NCI-H345 treated with DMSO at 0.1 percent for 48 hours (cell line): ENCODE results near the gene POU2AF1.

ENCODE experiments used
- DNase-seq: peaks from one replicate; lab custom pipeline; 2025; ENCODE audit not compliant: unreplicated experiment; lab: John Stamatoyannopoulos, UW

POU2AF1 gene

GRCh38 chr11:111361874-111362273 is 17.2 kb downstream of the POU2AF1 start:
- DNase-seq, result no peak

DNA sequence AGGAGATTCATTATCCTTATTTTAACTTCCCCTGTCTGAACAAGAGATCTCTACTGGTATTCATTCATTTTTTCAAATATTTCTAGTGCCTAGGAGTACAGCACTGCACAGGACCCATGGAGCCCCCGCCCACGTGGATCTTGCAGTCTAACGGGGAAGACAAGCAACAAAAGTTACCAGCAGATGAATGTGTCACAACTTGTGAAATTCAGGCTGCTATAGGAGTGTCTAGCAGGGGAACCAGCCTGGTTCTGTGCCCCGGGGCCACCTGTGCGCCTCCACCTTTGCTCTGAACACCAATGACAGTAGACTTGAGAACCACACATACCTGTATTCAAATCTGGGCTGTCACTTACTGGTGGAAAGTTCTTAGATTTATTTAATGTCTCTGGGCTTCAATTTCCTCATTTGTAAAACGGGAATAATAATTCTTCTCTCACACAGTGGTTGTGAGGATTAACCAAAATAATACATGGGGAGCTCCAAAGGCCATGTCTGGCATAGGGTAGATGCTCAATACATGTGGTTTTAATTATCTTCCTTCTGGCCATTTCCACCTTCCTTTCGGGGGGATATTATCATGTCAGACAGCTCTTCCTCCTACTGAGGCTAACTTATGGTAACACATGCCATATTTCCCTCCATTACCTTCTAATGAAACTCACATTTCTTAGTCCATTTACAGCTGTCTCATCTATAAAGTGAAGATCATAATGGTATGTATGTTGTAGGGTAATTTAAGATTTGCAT is 17.8 kb downstream of the POU2AF1 start:
- DNase-seq, result no peak

- DNase-seq, result no peak
Observed at GRCh38 chr11:111360150-111361043, 18.7 kb downstream of the POU2AF1 start.

GRCh38 chr11:111359223-111360149 is 19.6 kb downstream of the POU2AF1 start:
- no peak for DNase-seq

DNA sequence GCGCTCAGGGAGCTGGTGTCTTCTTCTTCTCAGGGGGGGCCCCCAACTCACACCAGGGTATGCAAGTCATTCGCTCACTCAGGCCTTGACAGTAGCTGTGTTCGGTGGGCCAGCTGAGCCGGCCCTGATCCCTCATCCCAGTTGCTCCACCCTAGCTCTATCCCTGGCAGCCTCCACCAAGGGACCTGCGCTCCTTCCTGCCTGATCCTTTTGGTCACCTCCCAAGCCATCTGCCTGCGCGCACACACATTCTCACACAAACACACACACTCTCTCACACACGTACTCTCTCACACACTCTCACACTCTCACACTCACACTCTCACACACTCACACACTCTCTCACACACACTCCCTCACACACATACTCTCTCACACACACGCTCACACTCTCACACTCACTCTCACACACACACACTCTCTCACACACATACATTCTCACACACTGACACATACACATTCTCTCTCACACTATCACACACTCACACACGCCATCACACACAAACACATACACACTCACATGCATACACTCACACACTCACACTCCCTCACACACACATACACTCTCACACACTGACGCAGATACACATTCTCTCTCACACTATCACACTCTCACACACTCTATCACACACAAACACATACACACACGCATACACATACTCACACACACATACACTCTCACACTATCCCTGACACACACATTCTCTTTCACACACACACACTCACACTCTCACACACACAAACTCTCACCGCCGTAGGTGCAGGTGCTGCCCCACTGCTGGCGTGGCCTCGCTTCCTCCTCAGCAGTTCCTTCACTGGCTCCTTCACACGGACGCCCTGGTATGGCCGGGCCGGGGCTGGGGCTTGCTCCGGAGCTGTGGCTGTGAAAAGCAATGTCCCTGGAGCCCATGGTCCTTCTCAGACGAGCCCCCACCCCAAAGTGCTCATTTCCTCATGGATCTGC is 20.8 kb downstream of the POU2AF1 start:
- no peak for DNase-seq

DNA sequence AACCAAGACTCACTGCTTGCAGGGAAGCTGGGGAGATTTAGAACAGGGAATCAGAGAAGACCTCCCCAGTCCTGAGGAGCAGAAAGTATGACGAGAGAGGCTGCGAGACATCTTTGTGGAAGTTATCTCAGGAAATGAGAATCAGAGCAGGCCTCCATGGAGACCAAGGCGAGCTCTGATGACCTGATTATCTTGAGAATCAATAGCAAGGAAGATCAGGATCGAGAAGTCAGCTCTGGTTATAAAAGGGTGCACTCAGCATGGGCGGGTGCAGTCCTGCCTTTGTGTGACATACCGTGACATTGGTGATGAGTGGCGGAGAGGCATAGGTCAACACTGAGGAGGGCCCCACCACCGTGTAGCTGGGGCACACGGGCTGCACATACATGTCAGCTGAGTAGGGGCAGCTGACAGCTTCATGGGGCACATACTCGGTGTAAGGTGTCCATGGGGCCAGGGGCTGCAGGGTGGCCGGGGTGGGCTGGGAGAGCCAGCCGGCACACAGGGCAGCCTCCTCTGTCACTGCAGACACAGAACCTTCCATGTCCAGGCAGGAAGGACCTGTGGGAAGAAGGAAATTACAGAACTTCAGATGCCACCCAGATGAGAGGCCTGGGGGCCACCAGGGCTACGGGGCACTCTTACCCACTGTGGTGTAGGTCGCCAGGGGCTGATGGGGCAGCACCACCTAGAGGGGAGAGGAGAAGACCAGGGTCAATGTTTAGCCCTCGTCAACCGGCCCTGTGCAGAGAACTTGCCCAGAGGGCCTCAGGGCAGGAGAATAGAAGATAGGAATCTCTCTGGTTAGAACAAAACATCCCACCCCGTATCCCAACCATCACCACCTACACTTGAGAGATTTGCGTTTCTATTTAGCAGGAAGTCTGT is 21.7 kb downstream of the POU2AF1 start:
- no peak for DNase-seq

GRCh38 chr11:111356660-111357048 is 22.4 kb downstream of the POU2AF1 start:
- DNase-seq, result no peak

- no peak for DNase-seq
Observed at GRCh38 chr11:111355956-111356659, 23.0 kb downstream of the POU2AF1 start.

DNA sequence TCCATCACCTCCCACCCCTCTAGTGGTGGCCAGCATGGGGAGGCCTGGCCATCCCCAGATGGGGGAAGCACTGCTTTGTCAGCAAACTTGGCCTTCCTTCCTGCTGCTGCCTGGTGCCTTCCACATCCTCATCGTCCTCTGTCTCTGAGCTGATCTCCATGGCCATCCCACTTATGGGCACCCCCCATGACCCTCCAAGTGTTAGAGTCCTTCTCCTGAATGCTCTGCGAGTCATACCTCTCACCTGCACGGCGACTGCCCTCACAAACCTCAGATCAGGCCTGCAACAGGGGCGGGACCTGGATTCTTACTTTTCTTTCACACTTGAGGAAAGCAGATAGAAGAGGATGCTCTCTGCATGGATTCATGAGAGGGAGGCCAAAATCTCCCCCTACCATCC is 24.0 kb downstream of the POU2AF1 start:
- no peak for DNase-seq

- DNase-seq, result no peak
Observed at GRCh38 chr11:111354601-111354891, 24.5 kb downstream of the POU2AF1 start.

DNA sequence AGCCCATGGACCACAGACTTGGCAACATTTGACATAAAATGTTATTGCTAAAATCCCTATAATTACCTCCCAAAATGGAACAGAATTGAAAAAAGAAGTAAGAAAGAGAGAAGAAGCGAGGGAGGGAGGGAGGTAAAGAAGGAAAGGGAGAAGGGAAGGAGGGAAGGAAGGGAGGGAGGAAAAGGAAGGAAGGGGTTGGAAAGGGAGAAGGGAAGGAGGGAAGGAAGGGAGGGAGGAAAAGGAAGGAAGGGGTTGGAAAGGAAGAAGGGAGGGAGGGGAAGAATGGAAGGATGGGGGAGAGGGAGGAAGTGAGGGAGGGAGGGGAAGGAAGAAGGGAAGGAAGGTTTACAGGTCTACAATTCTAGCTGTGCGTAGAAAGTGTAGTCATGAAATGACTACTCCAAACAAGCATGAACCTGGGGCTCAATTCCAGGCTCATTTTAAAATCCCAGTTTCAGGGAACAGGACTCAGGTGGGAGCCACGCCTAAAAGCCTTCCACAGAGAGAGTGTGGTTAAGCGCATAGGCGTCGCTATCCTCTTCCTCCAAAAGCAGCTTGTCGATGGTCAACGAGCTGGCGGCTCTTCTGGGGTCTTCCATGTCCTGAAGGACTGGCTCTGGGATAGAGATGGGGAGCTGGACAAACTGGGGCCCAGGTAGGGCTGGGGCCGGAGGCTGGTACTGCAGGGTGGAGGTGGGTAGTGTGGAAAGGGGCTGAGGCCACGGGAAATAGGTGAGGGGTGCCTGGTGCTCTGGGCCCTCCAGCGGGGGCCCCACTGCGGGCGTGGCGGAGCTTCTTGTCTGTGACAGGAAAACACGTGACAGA is 25.1 kb downstream of the POU2AF1 start:
- no peak for DNase-seq

- DNase-seq, result no peak
Observed at GRCh38 chr11:111352935-111353710, 26.0 kb downstream of the POU2AF1 start.

DNA sequence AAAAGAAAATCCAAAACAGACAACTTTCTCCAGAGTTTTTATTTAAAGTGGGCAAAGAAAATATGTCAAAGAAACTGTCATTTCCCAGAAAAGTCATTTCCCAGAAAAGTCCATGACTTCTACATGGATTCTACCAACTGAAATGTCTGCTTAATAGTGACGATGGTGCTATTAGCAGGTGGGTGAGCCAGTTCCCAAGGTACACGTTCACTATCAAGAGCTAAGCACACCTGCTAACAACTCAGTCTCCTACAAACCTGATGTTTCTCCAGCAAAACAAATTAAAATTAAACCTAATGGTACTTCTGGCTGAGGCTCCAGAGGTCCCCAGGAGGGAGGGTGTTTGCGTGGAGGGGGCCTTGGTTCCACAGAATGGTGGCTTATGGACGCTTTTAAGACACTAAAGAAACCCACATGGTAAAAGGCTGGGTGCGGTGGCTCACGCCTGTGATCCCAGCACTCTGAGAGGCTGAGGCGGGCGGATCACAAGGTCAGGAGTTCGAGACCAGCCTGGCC is 26.8 kb downstream of the POU2AF1 start:
- no peak for DNase-seq

DNA sequence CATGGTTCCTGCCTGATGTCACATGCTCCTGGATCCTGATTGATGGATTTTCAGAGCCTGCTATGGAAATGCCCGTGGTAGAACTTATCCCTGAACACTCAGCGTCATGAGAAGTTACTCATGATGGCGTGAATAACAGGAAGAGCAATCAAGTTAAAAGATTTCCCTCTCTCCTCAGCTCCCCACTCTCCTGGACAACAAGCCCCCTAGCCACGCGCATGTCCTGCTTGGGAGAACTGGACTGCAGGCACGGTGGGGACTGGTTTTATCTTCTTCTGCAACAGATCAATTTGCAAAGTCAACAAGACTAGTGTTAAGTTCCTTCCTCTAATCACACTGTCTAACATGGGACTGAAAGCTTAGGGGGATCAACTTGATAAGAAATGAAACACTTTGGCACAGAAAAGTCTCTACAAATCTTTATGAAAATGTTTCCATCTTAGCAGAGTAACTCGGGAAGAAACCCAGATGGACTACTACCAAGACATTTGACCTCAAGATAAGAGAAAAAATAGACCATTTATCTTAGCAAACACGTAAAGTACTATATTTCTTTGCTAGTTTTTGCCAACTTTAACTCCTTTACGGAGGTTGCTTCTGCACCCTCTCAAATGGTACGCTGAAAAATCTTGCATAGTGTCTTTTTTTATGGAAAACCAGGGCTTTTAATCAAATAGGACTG is 27.6 kb downstream of the POU2AF1 start:
- DNase-seq, result no peak

- DNase-seq, result no peak
Observed at GRCh38 chr11:111350811-111351210, 28.3 kb downstream of the POU2AF1 start.

DNA sequence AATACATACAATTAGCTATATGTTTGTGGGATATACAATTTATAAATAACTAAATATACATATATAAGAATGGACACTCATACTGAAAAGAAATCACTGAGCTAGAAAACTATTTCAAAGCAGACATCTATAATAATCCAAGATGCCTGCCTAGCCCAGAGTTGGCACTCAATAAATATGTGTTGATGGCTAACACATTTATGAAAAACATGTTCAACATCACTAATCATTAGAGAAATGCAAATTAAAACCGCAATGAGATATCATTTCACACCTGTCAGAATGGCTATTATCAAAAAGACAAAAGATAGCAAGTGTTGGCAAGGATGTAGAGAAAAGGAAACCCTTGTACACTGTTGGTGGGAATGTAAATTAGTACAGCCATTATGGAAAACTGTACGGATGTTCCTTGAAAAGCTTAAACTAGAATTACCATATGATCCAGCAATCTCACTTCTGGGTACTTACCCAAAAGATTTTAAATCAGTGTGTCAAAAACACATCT is 29.8 kb downstream of the POU2AF1 start:
- no peak for DNase-seq
